ENCODE measurements around the gene NEDD4L. TPM values are rescaled to one million over a fixed set of nuclear protein-coding genes. Genes with fewer than 3 reads are reported as not detected.

The NEDD4L gene
- total RNA-seq, 3 donors from 2014 or later: 161 to 309 (median 256) TPM

GRCh38 chr18:58361212-58361611 lies 317.2 kb downstream of the NEDD4L start:
- no peaks in the 10 kb centered on the region for H3K4me1 ChIP-seq (ENCODE audit: low read depth)
- no peak overlapping the region for H3K4me3 ChIP-seq
- DNase-seq: no peak
- H3K36me3 ChIP-seq (ENCODE audit: low read depth): peaks cover 4% of the 10 kb centered on the region
- TF ChIP-seq, protein P1, sequence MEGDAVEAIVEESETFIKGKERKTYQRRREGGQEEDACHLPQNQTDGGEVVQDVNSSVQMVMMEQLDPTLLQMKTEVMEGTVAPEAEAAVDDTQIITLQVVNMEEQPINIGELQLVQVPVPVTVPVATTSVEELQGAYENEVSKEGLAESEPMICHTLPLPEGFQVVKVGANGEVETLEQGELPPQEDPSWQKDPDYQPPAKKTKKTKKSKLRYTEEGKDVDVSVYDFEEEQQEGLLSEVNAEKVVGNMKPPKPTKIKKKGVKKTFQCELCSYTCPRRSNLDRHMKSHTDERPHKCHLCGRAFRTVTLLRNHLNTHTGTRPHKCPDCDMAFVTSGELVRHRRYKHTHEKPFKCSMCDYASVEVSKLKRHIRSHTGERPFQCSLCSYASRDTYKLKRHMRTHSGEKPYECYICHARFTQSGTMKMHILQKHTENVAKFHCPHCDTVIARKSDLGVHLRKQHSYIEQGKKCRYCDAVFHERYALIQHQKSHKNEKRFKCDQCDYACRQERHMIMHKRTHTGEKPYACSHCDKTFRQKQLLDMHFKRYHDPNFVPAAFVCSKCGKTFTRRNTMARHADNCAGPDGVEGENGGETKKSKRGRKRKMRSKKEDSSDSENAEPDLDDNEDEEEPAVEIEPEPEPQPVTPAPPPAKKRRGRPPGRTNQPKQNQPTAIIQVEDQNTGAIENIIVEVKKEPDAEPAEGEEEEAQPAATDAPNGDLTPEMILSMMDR (IDR thresholded peaks at IDR 0.05): no peak
- no peak for ATAC-seq
- intact Hi-C loops (cut with DNase I, micrococcal nuclease): no loop called here
- no peaks in the 10 kb centered on the region for H3K9me3 ChIP-seq

- Histone ChIP-seq H3K36me3 (ENCODE audit: low read depth) (peaks cover 4% of the 10 kb centered on the region), H3K4me3 (no peak overlapping the region), H3K9me3 (no peaks in the 10 kb centered on the region), H3K4me1 (ENCODE audit: low read depth) (no peaks in the 10 kb centered on the region)
- peak; percentile 61 for ATAC-seq
- TF ChIP-seq, protein P1 (IDR thresholded peaks at IDR 0.05): no peak
- intact Hi-C loops (cut with DNase I, micrococcal nuclease): no loop called here
- DNase-seq: no peak
Measured at GRCh38 chr18:58362027-58362575, 318.1 kb downstream of the NEDD4L start.

DNA sequence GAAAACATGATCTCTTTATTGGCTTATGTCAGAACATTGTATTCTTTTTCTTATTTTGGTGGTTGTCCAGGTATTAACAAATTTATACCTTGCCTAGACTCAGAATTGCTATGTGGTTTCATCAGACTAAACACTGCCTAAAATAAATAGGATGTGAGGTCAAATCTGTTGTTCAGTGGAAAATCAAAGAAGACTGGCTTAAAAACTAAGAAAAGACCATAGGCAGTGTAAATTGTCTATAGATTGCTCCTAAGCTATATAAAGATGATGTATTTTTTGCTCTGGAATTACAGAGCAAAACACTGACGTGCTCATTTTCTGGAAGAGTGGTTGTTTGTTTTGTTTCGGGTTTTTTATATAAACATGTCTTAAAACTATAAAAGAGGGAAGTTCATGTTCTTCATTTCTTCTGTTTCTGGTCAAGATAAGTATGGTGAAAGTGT lies 318.8 kb downstream of the NEDD4L start:
- intact Hi-C loops (cut with DNase I, micrococcal nuclease): no loop called here
- TF ChIP-seq, protein P1 (IDR thresholded peaks at IDR 0.05): no peak
- DNase-seq: no peak
- no peaks in the 10 kb centered on the region for H3K9me3 ChIP-seq
- no peaks in the 10 kb centered on the region for H3K4me1 ChIP-seq (ENCODE audit: low read depth)
- no peak for ATAC-seq
- H3K4me3 ChIP-seq: no peak overlapping the region
- peaks cover 4% of the 10 kb centered on the region for H3K36me3 ChIP-seq (ENCODE audit: low read depth)

DNA sequence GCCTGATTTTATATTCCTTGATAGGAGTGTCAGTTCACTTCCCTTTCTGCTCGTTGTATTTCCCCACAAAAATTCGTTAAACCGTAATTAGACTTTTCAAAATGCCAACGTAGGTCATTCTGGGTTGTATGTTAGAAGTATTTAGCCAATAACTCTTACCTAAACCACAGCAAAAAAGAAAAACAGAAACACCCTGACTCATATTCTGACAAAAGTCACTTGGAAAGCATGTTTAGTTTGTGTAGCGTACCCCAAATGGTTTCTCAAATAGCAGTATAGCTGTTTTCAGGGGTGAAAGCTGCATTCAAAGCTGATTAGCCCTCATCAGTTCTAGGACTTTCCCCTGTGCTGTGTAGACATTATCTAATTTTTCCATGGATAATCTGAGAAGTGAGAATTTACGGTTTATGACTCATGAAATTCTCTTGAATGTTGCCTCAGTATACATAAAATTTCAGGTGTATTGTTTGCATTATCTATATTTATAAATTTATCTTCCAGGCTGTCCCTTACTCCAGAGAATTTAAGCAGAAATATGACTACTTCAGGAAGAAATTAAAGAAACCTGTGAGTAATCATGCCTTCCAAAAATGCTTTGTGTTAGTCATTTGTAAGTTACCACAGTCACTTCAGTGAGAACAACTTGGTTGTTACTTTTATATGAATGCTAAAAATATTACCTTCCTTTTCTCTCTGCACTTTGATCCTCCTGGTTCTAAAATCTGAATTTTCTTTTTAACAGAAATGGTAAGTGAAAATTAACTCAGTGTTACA lies 319.9 kb downstream of the NEDD4L start:
- no peaks in the 10 kb centered on the region for H3K4me1 ChIP-seq (ENCODE audit: low read depth)
- intact Hi-C loops (cut with DNase I, micrococcal nuclease): no loop called here
- TF ChIP-seq, protein P1 (IDR thresholded peaks at IDR 0.05): no peak
- H3K36me3 ChIP-seq (ENCODE audit: low read depth): peaks cover 4% of the 10 kb centered on the region
- no peak for ATAC-seq
- H3K9me3 ChIP-seq: no peaks in the 10 kb centered on the region
- H3K4me3 ChIP-seq: no peak overlapping the region
- no peak for DNase-seq

- TF ChIP-seq, protein P1 (IDR thresholded peaks at IDR 0.05): no peak
- no peak overlapping the region for H3K4me3 ChIP-seq
- no peaks in the 10 kb centered on the region for H3K4me1 ChIP-seq (ENCODE audit: low read depth)
- DNase-seq (no peak), ATAC-seq (no peak)
- peaks cover 4% of the 10 kb centered on the region for H3K36me3 ChIP-seq (ENCODE audit: low read depth)
- intact Hi-C loops (cut with DNase I, micrococcal nuclease): no loop called here
- H3K9me3 ChIP-seq: no peaks in the 10 kb centered on the region
Measured at GRCh38 chr18:58364876-58365528, 321.0 kb downstream of the NEDD4L start.
